A549 (cell line): ENCODE data around the gene C3orf22. TPM values are rescaled to one million over a fixed set of nuclear protein-coding genes. Genes with fewer than 3 reads are reported as not detected.

Source experiments
- ATAC-seq, 2 experiments: fragments of 200-7000 bp in 1 of 2; fragments of >200 bp in 1 of 2; cut with Nextera tagmentation in 1 of 2; cut with Tn5 transposase in 1 of 2; 3 replicates each; pipeline versions ENCODE4 v1.8.0 to v1.9.1; 2018 to 2020; ENCODE audit warnings: mild to moderate bottlenecking in 1 of 2, moderate library complexity in 1 of 2
- CTCF ChIA-PET: fragments of 300-600 bp; sonication (Branson Sonifier 250); formaldehyde crosslinking; extraction: SDS; loops from one replicate; lab custom pipeline; 2021; ENCODE audit warnings: antibody characterized with exemption, inconsistent platforms; lab: Yijun Ruan, JAX
- POLR2A ChIA-PET: fragments of 350-600 bp; formaldehyde crosslinking; extraction: SDS; loops from one replicate; lab custom pipeline; 2021; ENCODE audit warnings: antibody characterized with exemption, inconsistent platforms; lab: Yijun Ruan, JAX
- DNase-seq, 2 experiments: peaks; one replicate each; pipeline versions ENCODE4 v3.0.0 to v3.0.0-alpha.2; 2011 to 2016; ENCODE audit warnings: low read depth in 1 of 2, low spot score in 1 of 2
- FAIRE-seq: peaks from 2 replicates; lab custom pipeline; 2011; peaks lifted over from hg19 to GRCh38; lab: Jason Lieb, UNC
- H3K27ac ChIP-seq, 2 experiments: fragments of >200 bp; sonication (Bioruptor Twin); formaldehyde crosslinking; 3 replicates each; pipeline ENCODE4 v1.5.1; 2016 to 2017
- H3K4me1 ChIP-seq: fragments of >200 bp; sonication (Bioruptor Twin); formaldehyde crosslinking; 3 replicates; pipeline ENCODE4 v1.6.1; 2016
- H3K4me2 ChIP-seq: fragments of >200 bp; sonication (Bioruptor Twin); formaldehyde crosslinking; 3 replicates; pipeline ENCODE4 v1.6.1; 2016
- H3K4me3 ChIP-seq: fragments of >200 bp; sonication (Bioruptor Twin); formaldehyde crosslinking; 3 replicates; pipeline ENCODE4 v1.5.1; 2016
- H3K9me3 ChIP-seq: fragments of >200 bp; sonication (Bioruptor Twin); formaldehyde crosslinking; 3 replicates; pipeline ENCODE4 v1.6.1; 2016
- BCL3 ChIP-seq: fragments of >200 bp; sonication (Bioruptor Twin); formaldehyde crosslinking; IDR thresholded peaks from 3 replicates; pipeline ENCODE4 v1.6.1; 2016
- BHLHE40 ChIP-seq: IDR thresholded peaks from 2 replicates; pipeline ENCODE4 v1.6.1; 2012; ENCODE audit warnings: low read depth, low read length, inconsistent platforms
- CBX8 ChIP-seq: fragments of 200-600 bp; sonication (generic); IDR thresholded peaks from 2 replicates; pipeline ENCODE4 v1.6.1; 2016
- CHD2 ChIP-seq: fragments of 150-350 bp; IDR thresholded peaks from 2 replicates; pipeline ENCODE4 v1.6.1; 2014; ENCODE audit warnings: low read length; ENCODE audit not compliant: partially characterized antibody
- E2F6 ChIP-seq: IDR thresholded peaks from 2 replicates; pipeline ENCODE4 v1.6.1; 2012; ENCODE audit warnings: low read depth, borderline replicate concordance
- EHF ChIP-seq: fragments of 250-450 bp; sonication (Bioruptor Pico); IDR thresholded peaks from 2 replicates; pipeline ENCODE4 v1.5.0; 2020; ENCODE audit warnings: mild to moderate bottlenecking
- EP300 ChIP-seq, 2 experiments: fragments of >200 bp; sonication (Bioruptor Twin); formaldehyde crosslinking; IDR thresholded peaks; 2 replicates in 1 of 2; 3 replicates in 1 of 2; pipeline ENCODE4 v1.6.1; 2016 to 2017
- ESRRA ChIP-seq: fragments of 150-350 bp; IDR thresholded peaks from 2 replicates; pipeline ENCODE4 v1.6.1; 2014; ENCODE audit warnings: mild to moderate bottlenecking, low read length, borderline replicate concordance
- FOSB ChIP-seq: fragments of 250-450 bp; sonication (Bioruptor Pico); IDR thresholded peaks from 2 replicates; pipeline ENCODE4 v1.5.0; 2020; ENCODE audit warnings: mild to moderate bottlenecking, moderate library complexity
- HMGXB4 ChIP-seq: fragments of 250-450 bp; sonication (Bioruptor Pico); IDR thresholded peaks from 2 replicates; pipeline ENCODE4 v1.5.0; 2021; ENCODE audit warnings: mild to moderate bottlenecking, moderate library complexity, borderline replicate concordance
- HOXA7 ChIP-seq: fragments of 250-450 bp; sonication (Bioruptor Pico); IDR thresholded peaks from 2 replicates; pipeline ENCODE4 v1.5.0; 2020; ENCODE audit warnings: mild to moderate bottlenecking, moderate library complexity
- HOXB13 ChIP-seq: fragments of 250-450 bp; sonication (Bioruptor Pico); IDR thresholded peaks from 2 replicates; pipeline ENCODE4 v1.5.0; 2020; ENCODE audit warnings: low read depth, mild to moderate bottlenecking, moderate library complexity
- KDM5A ChIP-seq: fragments of 200-600 bp; sonication (generic); IDR thresholded peaks from 2 replicates; pipeline ENCODE4 v1.6.1; 2016; ENCODE audit warnings: antibody characterized with exemption, mild to moderate bottlenecking
- MAFK ChIP-seq: fragments of 450-650 bp; IDR thresholded peaks from 2 replicates; pipeline ENCODE4 v1.6.1; 2014; ENCODE audit not compliant: partially characterized antibody
- MAZ ChIP-seq: fragments of 150-350 bp; IDR thresholded peaks from 2 replicates; pipeline ENCODE4 v1.6.1; 2014; ENCODE audit warnings: antibody characterized with exemption, low read depth, low read length, borderline replicate concordance
- MYC ChIP-seq: IDR thresholded peaks from 2 replicates; pipeline ENCODE4 v1.6.1; 2012; ENCODE audit warnings: mild to moderate bottlenecking, inconsistent platforms, low read length, improper control_type of control experiment, borderline replicate concordance
- NFE2L2 ChIP-seq: fragments of 150-350 bp; conservative IDR thresholded peaks from 2 replicates; pipeline ENCODE4 v1.6.1; 2014; ENCODE audit warnings: low read length
- NPAS2 ChIP-seq: fragments of 250-450 bp; sonication (Bioruptor Pico); IDR thresholded peaks from 2 replicates; pipeline ENCODE4 v1.8.0; 2022; ENCODE audit warnings: mild to moderate bottlenecking, moderate library complexity, borderline replicate concordance
- NR3C1 ChIP-seq: fragments of >200 bp; sonication (Bioruptor Twin); formaldehyde crosslinking; IDR thresholded peaks from 3 replicates; pipeline ENCODE4 v1.6.1; 2017
- PBX3 ChIP-seq: IDR thresholded peaks from 2 replicates; pipeline ENCODE4 v1.6.1; 2012
- POLR2A ChIP-seq: IDR thresholded peaks from 2 replicates; pipeline ENCODE4 v1.6.1; 2012; ENCODE audit warnings: mild to moderate bottlenecking, low read length
- RAD21 ChIP-seq, 2 experiments: fragments of >200 bp in 1 of 2; sonication (Bioruptor Twin) in 1 of 2; formaldehyde crosslinking in 1 of 2; IDR thresholded peaks in 1 of 2; conservative IDR thresholded peaks in 1 of 2; 2 replicates in 1 of 2; 3 replicates in 1 of 2; pipeline ENCODE4 v1.6.1; 2012 to 2018; ENCODE audit warnings: inconsistent platforms in 1 of 2
- RCOR1 ChIP-seq: fragments of 150-350 bp; IDR thresholded peaks from 2 replicates; pipeline ENCODE4 v1.6.1; 2014; ENCODE audit warnings: antibody characterized with exemption, low read length, low read depth
- RFX5 ChIP-seq: fragments of 450-650 bp; IDR thresholded peaks from 2 replicates; pipeline ENCODE4 v1.7.1; 2014; ENCODE audit warnings: antibody characterized with exemption, mild to moderate bottlenecking, moderate library complexity
- SMC3 ChIP-seq: fragments of >200 bp; sonication (Bioruptor Twin); formaldehyde crosslinking; IDR thresholded peaks from 3 replicates; pipeline ENCODE4 v1.6.1; 2018; ENCODE audit warnings: inconsistent platforms
- ZC3H11A ChIP-seq: fragments of 450-650 bp; IDR thresholded peaks from 2 replicates; pipeline ENCODE4 v1.6.1; 2014; ENCODE audit warnings: antibody characterized with exemption, mild to moderate bottlenecking
- ZFP36 ChIP-seq: fragments of 450-650 bp; IDR thresholded peaks from 2 replicates; pipeline ENCODE4 v1.6.1; 2014; ENCODE audit warnings: borderline replicate concordance; ENCODE audit not compliant: partially characterized antibody
- ZNF302 ChIP-seq: fragments of 250-450 bp; sonication (Bioruptor Pico); IDR thresholded peaks from 2 replicates; pipeline ENCODE4 v1.9.0; 2021; ENCODE audit warnings: inconsistent platforms, mild to moderate bottlenecking, moderate library complexity
- ZSCAN20 ChIP-seq: fragments of 250-450 bp; sonication (Bioruptor Pico); IDR thresholded peaks from 2 replicates; pipeline ENCODE4 v1.8.0; 2022; ENCODE audit warnings: mild to moderate bottlenecking, moderate library complexity
- WGBS: methylation state at CpG from one replicate; pipeline ENCODE4 v1.1.6; 2017; ENCODE audit errors: missing lambda C conversion rate; 5-methylcytosine and 5-hydroxymethylcytosine counted together
- polyA plus RNA-seq, 4 experiments: library from polyadenylated mRNA; depleted of rRNA in 3 of 4; stranded (reverse); fragments of >200 nt; fragmentation: RNase III in 1 of 4; extraction: RNeasy Plus Mini Kit Qiagen cat#74134 plus additional on column Dnase treatment in 1 of 4; gene quantifications; 2 replicates in 3 of 4; 3 replicates in 1 of 4; pipeline ENCODE4 v1.2.3, GENCODE V29; 2011 to 2017

The C3orf22 gene
- polyA plus RNA-seq, 2 of the 4 experiments (the other 2 are of a cell fraction) = not detected

GRCh38 chr3:126562737-126563276 lies 4.1 kb upstream of the C3orf22 start (continued):
- TF ChIP-seq MAZ (no peak), POLR2A (no peak), RFX5 (no peak), HMGXB4 (CRISPR knock-in tag) (no peak), SMC3 (no peak)

GRCh38 chr3:126557761-126558160 lies 971 bp downstream of the C3orf22 start:
- CTCF ChIA-PET = no interaction called here
- H3K9me3 ChIP-seq = no peaks in the 10 kb centered on the region
- WGBS = no CpG with 5 or more reads among the region's 6 CpGs
- POLR2A ChIA-PET = no interaction called here
- H3K4me2 ChIP-seq = no peak overlapping the region
- no peak; a peak in 1 of 6 replicates for ATAC-seq
- H3K4me3 ChIP-seq = no peak overlapping the region
- H3K27ac ChIP-seq = no peak overlapping the region
- no peak for DNase-seq
- H3K4me1 ChIP-seq = no peaks in the 10 kb centered on the region
- TF ChIP-seq HOXB13 (CRISPR knock-in tag) = no peak
- no peak for TF ChIP-seq ZFP36
- no peak for TF ChIP-seq EP300 (IDR thresholded peaks at IDR 0.05)
- TF ChIP-seq KDM5A = no peak
- TF ChIP-seq HOXA7 = no peak
- no peak for TF ChIP-seq NFE2L2
- TF ChIP-seq MYC = no peak
- TF ChIP-seq ZNF302 (CRISPR knock-in tag) = no peak
- no peak for TF ChIP-seq HMGXB4 (CRISPR knock-in tag)
- no peak for TF ChIP-seq MAFK
- no peak for TF ChIP-seq BHLHE40
- no peak for TF ChIP-seq ZC3H11A
- no peak for TF ChIP-seq NR3C1
- no peak for TF ChIP-seq BCL3
- no peak for TF ChIP-seq E2F6
- TF ChIP-seq SMC3 = no peak
- no peak for TF ChIP-seq FOSB (CRISPR knock-in tag)
- TF ChIP-seq RCOR1 = no peak
- TF ChIP-seq, all 56 proteins: peak for 0
- FAIRE-seq = no peak

GRCh38 chr3:126557415-126557745 lies 1.4 kb downstream of the C3orf22 start:
- Histone ChIP-seq H3K4me3 (no peak overlapping the region), H3K27ac (no peak overlapping the region), H3K4me2 (no peak overlapping the region), H3K4me1 (no peaks in the 10 kb centered on the region), H3K9me3 (no peaks in the 10 kb centered on the region)
- ChIA-PET CTCF (no interaction called here), POLR2A (no interaction called here)
- ATAC-seq = no peak
- FAIRE-seq = no peak
- no peak for DNase-seq
- TF ChIP-seq RAD21 (conservative IDR thresholded peaks at IDR 0.05 in 1 of 2, IDR thresholded peaks at IDR 0.05 in 1 of 2) (no peak), NR3C1 (no peak), PBX3 (no peak), E2F6 (no peak), MAZ (no peak), MYC (no peak), CBX8 (no peak), EHF (CRISPR knock-in tag) (no peak), NPAS2 (CRISPR knock-in tag) (no peak), CHD2 (no peak), ESRRA (no peak), BCL3 (no peak), ZSCAN20 (no peak)
- TF ChIP-seq, all 56 proteins: peak for 0
- 96% methylated on average over 5 of the region's 11 CpGs for WGBS
